Small intestine (tissue), 7 donors: ENCODE data around the gene HNRNPAB. TPM values are rescaled to one million over a fixed set of nuclear protein-coding genes. Genes with fewer than 3 reads are reported as not detected.

Source experiments
- DNase-seq, 2 donors: peaks; one replicate each; pipeline versions ENCODE4 v3.0.0 to v3.0.0-alpha.2; 2013
- FAIRE-seq: peaks from 2 replicates; lab custom pipeline; 2012; peaks lifted over from hg19 to GRCh38; lab: Jason Lieb, UNC
- H3K27ac ChIP-seq, 3 donors: one replicate each; pipeline ENCODE4 v1.5.1; 2013; ENCODE audit warnings: low read length in 2 of 3, mild to moderate bottlenecking in 2 of 3, control low read depth in 1 of 3, inconsistent platforms in 1 of 3, low read depth in 1 of 3, moderate library complexity in 1 of 3
- H3K27me3 ChIP-seq, 3 donors: one replicate each; pipeline ENCODE4 v1.6.1; 2013; ENCODE audit warnings: low read length in 3 of 3, inconsistent platforms in 1 of 3; ENCODE audit not compliant: control insufficient read depth in 3 of 3, insufficient read depth in 3 of 3
- H3K36me3 ChIP-seq, 3 donors: one replicate each; pipeline ENCODE4 v1.6.1; 2013; ENCODE audit warnings: low read length in 3 of 3, inconsistent platforms in 1 of 3, low read depth in 1 of 3, mild to moderate bottlenecking in 1 of 3, moderate library complexity in 1 of 3; ENCODE audit not compliant: control insufficient read depth in 3 of 3, insufficient read depth in 2 of 3
- H3K4me1 ChIP-seq, 3 donors: one replicate each; pipeline ENCODE4 v1.6.1; 2013; ENCODE audit warnings: low read length in 2 of 3, inconsistent platforms in 1 of 3, low read depth in 1 of 3, mild to moderate bottlenecking in 1 of 3, moderate library complexity in 1 of 3; ENCODE audit not compliant: control insufficient read depth in 3 of 3, insufficient read depth in 2 of 3
- H3K4me3 ChIP-seq, 3 donors: one replicate each; pipeline ENCODE4 v1.5.1; 2013; ENCODE audit warnings: low read length in 3 of 3, control low read depth in 1 of 3, inconsistent platforms in 1 of 3, low read depth in 1 of 3, mild to moderate bottlenecking in 1 of 3, moderate library complexity in 1 of 3
- H3K9me3 ChIP-seq, 2 donors: one replicate each; pipeline ENCODE4 v1.6.1; 2013; ENCODE audit warnings: low read depth in 1 of 2, low read length in 1 of 2; ENCODE audit not compliant: control insufficient read depth in 2 of 2, insufficient read depth in 1 of 2
- WGBS, 3 donors: extraction: QIAGEN DNeasy Blood & Tissue Kit; methylation state at CpG; one replicate each; pipeline ENCODE4 v1.1.7; 2013; 5-methylcytosine and 5-hydroxymethylcytosine counted together
- polyA plus RNA-seq, 4 donors: library from polyadenylated mRNA; stranded (reverse) in 3 of 4; unstranded in 1 of 4; fragments of 200-250 nt in 3 of 4; fragments of 120-200 nt in 1 of 4; gene quantifications; one replicate each; pipeline versions ENCODE4 v1.2.1 to v1.2.3, GENCODE V29; 2013
- donor health status: healthy with polysubstance abuse.
- donor health status: control.
- donor health status: control.
- donor health status: Bipolar disorder and iron deficiency.
- donor health status: healthy.

HNRNPAB gene
- polyA plus RNA-seq, 4 donors = 110 to 176 (median 160) TPM

- Histone ChIP-seq H3K27me3 (peaks cover 0 to 5% (median 0%) of the 10 kb centered on the region in 3 donors), H3K9me3 (no peaks in the 10 kb centered on the region), H3K4me3 (no peak overlapping the region), H3K36me3 (no peaks in the 10 kb centered on the region), H3K27ac (no peak overlapping the region), H3K4me1 (no peaks in the 10 kb centered on the region)
- no peak for DNase-seq
- WGBS, 3 donors = 77 to 90% (median 83%) methylated on average over 11 of the region's 11 CpGs
- no peak for FAIRE-seq
These were observed 5.6 kb upstream of the HNRNPAB start for GRCh38 chr5:178198706-178199105.

- Histone ChIP-seq H3K27ac (no peak overlapping the region), H3K27me3 (no peaks in the 10 kb centered on the region), H3K4me3 (no peak overlapping the region), H3K36me3 (no peaks in the 10 kb centered on the region), H3K4me1 (no peaks in the 10 kb centered on the region), H3K9me3 (no peaks in the 10 kb centered on the region)
- no peak for FAIRE-seq
- WGBS, 3 donors = 86 to 90% (median 90%) methylated on average over 12 of the region's 12 CpGs
- no peak for DNase-seq
These were observed 4.5 kb upstream of the HNRNPAB start for GRCh38 chr5:178199581-178200434.

- Histone ChIP-seq H3K4me3 (no peak overlapping the region), H3K36me3 (peaks cover 0 to 3% (median 0%) of the 10 kb centered on the region in 3 donors), H3K4me1 (peaks cover 0 to 6% (median 4%) of the 10 kb centered on the region in 3 donors), H3K27ac (no peak overlapping the region), H3K9me3 (no peaks in the 10 kb centered on the region), H3K27me3 (no peaks in the 10 kb centered on the region)
- WGBS, 3 donors = 73 to 85% (median 77%) methylated on average over 14 of the region's 14 CpGs
- no peak for FAIRE-seq
- DNase-seq = no peak
These were observed 3.0 kb upstream of the HNRNPAB start for GRCh38 chr5:178201221-178201926.

GRCh38 chr5:178201927-178202235 lies 2.5 kb upstream of the HNRNPAB start:
- Histone ChIP-seq H3K4me3 (no peak overlapping the region), H3K4me1 (peaks cover 2 to 9% (median 7%) of the 10 kb centered on the region in 3 donors), H3K36me3 (peaks cover 0 to 8% (median 1%) of the 10 kb centered on the region in 3 donors), H3K27me3 (no peaks in the 10 kb centered on the region), H3K27ac (no peak overlapping the region), H3K9me3 (no peaks in the 10 kb centered on the region)
- 46 to 50% (median 47%) methylated on average over 2 of the region's 2 CpGs for WGBS, 3 donors
- DNase-seq (no peak), FAIRE-seq (no peak)

- H3K9me3 ChIP-seq = no peaks in the 10 kb centered on the region
- H3K4me1 ChIP-seq = peaks cover 6 to 16% (median 7%) of the 10 kb centered on the region in 3 donors
- no peaks in the 10 kb centered on the region for H3K27me3 ChIP-seq
- peaks cover 0 to 13% (median 5%) of the 10 kb centered on the region in 3 donors for H3K36me3 ChIP-seq
- DNase-seq = no peak
- WGBS, 3 donors = 95 to 97% (median 96%) methylated on average over 10 of the region's 10 CpGs
- no peak overlapping the region for H3K27ac ChIP-seq
- H3K4me3 ChIP-seq = no peak overlapping the region
- no peak for FAIRE-seq
These were observed 1.8 kb upstream of the HNRNPAB start for GRCh38 chr5:178202541-178202940.

- Histone ChIP-seq H3K9me3 (no peaks in the 10 kb centered on the region), H3K4me3 (peak overlapping the region; percentile 37 to 98 (median 71)), H3K27ac (peak overlapping the region; percentile 6 to 94 (median 57)), H3K27me3 (no peaks in the 10 kb centered on the region), H3K4me1 (peaks cover 6 to 28% (median 7%) of the 10 kb centered on the region in 3 donors), H3K36me3 (peaks cover 0 to 21% (median 8%) of the 10 kb centered on the region in 3 donors)
- no peak for DNase-seq
- FAIRE-seq = no peak
- 8 to 22% (median 15%) methylated on average over 25 to 30 of the region's 30 CpGs for WGBS, 3 donors
These were observed 607 bp upstream of the HNRNPAB start for GRCh38 chr5:178203670-178204181.

- peak overlapping the region; percentile 71 to 98 (median 97) for H3K4me3 ChIP-seq
- H3K9me3 ChIP-seq = no peaks in the 10 kb centered on the region
- WGBS, 3 donors = 1% methylated on average over 65 to 90 of the region's 90 CpGs
- peak; percentile 91 to 92 for DNase-seq
- no peak for FAIRE-seq
- peaks cover 6 to 39% (median 7%) of the 10 kb centered on the region in 3 donors for H3K4me1 ChIP-seq
- H3K36me3 ChIP-seq = peaks cover 10 to 35% (median 21%) of the 10 kb centered on the region in 3 donors
- H3K27me3 ChIP-seq = no peaks in the 10 kb centered on the region
- H3K27ac ChIP-seq = peak overlapping the region; percentile 76 to 99 (median 94)
These were observed 809 bp downstream of the HNRNPAB start for GRCh38 chr5:178204935-178205748.

GRCh38 chr5:178205749-178206047 lies 1.4 kb downstream of the HNRNPAB start:
- Histone ChIP-seq H3K36me3 (peaks cover 12 to 41% (median 26%) of the 10 kb centered on the region in 3 donors), H3K9me3 (no peaks in the 10 kb centered on the region), H3K27ac (peak overlapping the region; percentile 76 to 99 (median 94)), H3K4me1 (peaks cover 6 to 44% (median 7%) of the 10 kb centered on the region in 3 donors), H3K27me3 (no peaks in the 10 kb centered on the region), H3K4me3 (peak overlapping the region; percentile 71 to 98 (median 97))
- no peak for FAIRE-seq
- DNase-seq = no peak
- 0 to 4% (median 2%) methylated on average over 5 of the region's 5 CpGs for WGBS, 3 donors
